Cortex of kidney (tissue), 1 donor: ENCODE measurements around the gene MED13.

Experiments
- DNase-seq: peaks from one replicate; lab custom pipeline; 2025; lab: John Stamatoyannopoulos, UW

The MED13 gene, protein sequence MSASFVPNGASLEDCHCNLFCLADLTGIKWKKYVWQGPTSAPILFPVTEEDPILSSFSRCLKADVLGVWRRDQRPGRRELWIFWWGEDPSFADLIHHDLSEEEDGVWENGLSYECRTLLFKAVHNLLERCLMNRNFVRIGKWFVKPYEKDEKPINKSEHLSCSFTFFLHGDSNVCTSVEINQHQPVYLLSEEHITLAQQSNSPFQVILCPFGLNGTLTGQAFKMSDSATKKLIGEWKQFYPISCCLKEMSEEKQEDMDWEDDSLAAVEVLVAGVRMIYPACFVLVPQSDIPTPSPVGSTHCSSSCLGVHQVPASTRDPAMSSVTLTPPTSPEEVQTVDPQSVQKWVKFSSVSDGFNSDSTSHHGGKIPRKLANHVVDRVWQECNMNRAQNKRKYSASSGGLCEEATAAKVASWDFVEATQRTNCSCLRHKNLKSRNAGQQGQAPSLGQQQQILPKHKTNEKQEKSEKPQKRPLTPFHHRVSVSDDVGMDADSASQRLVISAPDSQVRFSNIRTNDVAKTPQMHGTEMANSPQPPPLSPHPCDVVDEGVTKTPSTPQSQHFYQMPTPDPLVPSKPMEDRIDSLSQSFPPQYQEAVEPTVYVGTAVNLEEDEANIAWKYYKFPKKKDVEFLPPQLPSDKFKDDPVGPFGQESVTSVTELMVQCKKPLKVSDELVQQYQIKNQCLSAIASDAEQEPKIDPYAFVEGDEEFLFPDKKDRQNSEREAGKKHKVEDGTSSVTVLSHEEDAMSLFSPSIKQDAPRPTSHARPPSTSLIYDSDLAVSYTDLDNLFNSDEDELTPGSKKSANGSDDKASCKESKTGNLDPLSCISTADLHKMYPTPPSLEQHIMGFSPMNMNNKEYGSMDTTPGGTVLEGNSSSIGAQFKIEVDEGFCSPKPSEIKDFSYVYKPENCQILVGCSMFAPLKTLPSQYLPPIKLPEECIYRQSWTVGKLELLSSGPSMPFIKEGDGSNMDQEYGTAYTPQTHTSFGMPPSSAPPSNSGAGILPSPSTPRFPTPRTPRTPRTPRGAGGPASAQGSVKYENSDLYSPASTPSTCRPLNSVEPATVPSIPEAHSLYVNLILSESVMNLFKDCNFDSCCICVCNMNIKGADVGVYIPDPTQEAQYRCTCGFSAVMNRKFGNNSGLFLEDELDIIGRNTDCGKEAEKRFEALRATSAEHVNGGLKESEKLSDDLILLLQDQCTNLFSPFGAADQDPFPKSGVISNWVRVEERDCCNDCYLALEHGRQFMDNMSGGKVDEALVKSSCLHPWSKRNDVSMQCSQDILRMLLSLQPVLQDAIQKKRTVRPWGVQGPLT (N-terminal part only)

DNA sequence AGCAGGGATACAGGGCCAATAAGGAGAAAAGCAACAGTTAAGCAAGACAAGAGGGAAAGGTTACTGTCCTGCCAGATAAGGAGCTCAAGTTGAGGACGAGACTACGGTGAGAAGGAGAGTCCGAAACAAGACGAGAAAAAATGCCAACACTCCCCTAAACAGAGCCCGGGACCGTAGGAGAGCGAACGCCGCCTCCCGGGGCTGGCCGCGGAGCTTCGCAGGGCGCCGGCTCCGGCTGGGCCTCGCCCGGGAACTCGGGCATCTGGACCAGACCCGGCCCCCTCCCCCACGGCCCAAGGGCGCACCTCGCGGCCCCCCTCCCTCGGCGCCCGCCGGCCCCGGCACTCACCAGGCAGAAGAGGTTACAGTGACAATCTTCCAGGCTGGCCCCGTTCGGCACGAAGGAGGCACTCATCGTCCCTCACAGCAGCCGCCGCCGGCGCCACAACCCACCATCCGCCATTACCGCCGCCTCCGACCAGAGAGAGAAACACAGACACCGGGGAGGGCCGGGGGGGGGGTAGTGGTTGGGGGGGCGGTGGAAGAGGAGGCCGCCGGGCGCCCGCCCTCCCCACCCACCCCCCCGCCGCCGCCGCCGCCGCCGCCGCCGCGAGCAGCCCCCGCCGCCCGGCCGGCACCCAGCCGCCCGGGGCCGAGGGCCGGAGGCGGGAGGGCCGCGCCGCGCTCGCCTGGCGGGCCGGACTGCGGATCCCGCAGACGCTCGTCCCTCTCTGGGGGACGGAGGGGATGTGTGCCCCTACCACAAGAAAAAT lies at the start of gene MED13:
TSS of gene MED13 (minus strand) at position 488 of the 773 bp plus-strand sequence. CDS start at position 415, 73 bp downstream.
- no peak for DNase-seq

DNA sequence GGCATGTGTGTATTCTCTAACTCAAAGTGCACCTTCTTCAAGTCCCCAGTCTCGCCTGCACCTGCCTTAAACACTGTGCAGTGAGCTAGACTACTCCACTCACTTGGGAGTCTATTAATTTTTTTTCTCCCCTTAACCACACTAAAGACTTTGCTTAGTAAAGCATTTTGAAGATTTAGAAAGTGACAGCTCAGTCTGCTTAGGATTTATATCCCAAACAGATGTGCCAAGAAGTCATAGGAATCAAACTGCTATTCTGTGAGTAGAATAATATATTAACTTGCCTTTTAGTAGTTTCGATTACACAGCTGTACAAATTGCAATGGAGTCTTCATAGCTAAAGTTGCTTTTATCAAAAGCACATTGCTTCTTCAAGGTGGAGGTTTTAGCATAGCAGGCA lies 47.2 kb upstream of the MED13 start:
- no peak for DNase-seq

DNA sequence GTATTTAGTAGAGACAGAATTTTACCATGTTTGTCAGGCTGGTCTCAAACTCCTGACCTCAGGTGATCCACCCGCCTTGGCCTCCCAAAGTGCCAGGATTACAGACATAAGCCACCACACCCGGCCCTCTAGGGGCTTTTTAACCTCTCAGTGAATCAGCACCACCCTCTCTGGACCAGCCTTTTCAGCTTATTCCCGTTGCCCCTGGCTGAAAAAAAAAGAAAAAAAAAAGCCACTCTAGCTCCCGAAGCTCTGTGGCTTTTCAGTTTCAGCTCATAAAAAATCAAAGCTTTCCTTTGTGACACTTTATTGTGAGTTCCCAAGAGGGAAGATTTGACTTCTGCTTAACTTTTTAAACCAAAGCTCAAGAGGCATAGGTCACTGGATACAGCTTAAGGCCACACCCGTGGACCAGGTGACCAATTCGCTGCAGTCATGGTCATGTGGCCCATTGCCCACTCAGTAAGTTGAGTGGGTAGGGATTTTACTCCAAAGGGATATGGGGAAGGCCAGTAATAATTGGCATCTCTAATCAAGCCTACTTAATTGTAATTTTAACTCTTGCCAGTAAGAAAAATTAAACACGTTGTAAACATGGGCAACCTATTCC lies 46.6 kb upstream of the MED13 start:
- DNase-seq, result no peak

DNA sequence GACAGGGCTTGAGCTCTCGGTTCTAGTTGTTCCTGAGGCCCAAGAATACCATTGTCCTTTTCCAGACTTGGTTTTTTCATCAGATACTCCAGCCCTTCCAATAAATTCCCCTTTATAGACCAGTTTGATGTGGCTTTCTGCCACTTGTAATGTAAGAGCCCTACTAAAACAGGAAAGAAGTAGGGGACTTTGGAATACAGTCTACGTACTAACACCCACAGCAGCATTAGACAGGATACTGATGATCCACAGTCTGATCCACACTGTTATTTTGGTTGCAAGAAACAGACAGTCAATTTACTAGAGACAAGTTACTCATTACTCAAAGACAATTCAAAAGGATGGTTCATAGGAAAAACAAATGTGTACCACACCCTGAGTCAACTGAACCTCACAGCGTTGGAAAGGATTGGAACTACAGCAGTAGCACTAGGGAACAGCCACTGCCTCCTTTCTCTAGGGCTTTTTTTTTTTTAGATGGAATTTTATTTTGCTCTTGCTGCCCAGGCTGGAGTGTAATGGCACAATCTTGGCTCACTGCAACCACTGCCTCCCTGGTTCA lies 45.9 kb upstream of the MED13 start:
- DNase-seq, result no peak

DNA sequence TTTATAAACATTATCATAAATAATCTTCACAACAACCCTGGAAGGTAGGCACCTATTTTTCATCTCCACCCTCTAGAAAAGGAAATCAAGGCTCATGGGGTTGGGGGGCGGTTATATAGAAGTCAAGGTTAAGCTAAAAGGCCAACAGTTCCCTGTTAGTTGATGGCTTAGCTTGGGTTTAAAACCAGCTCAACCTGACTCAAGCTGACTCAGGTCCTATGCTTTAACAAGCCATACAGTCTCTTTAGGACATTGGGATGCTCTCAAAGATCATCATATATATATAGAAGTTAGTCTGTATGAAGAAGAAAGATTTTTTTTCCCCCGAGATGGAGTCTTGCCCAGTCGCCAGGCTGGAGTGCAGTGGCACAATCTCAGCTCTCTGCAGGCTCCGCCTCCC lies 44.8 kb upstream of the MED13 start:
- no peak for DNase-seq

DNA sequence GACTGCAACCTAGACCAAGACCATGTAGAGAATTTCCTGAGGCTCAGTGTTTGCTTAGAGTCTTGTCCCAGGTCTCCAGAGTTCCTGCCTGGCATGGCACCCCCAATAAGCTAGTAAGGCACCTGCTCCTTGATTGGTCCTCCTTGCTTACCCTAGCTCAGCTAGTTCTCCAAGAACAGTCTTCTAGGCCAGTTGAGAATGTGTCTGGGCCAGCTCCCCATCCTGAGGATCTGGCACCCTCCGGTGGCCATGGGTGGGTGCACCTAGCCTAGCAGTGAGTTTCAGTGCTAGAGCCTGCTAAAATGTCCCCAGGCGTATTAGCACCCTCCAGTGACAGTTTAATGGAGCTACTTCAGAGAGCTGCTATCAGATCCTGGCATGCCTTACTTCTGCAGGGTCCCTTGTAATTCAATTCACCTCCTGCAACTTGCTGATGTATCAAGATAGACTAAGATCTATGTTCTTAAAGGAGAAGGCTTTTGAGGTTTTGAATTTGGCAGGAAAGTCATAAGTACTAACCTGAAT lies 44.4 kb upstream of the MED13 start:
- no peak for DNase-seq

DNA sequence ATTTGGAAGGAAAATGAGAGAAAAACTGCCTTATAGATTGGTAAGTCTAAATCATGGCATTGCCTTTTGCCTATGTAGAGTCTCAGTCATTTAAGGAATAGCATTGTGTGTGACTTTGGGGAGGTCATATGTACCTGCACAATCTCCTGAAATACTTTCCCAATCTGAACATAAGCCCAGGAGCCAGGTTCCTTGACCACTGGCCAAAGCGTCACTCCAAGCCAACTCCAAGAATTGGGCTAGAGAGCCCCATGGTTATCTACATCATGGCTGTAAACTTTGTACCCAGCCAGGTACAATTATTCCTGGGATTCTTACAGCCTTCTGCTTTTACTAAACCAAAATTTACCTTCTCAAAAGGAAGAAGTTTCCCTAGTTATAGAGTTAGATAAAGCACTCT lies 40.8 kb upstream of the MED13 start:
- DNase-seq, result no peak

DNA sequence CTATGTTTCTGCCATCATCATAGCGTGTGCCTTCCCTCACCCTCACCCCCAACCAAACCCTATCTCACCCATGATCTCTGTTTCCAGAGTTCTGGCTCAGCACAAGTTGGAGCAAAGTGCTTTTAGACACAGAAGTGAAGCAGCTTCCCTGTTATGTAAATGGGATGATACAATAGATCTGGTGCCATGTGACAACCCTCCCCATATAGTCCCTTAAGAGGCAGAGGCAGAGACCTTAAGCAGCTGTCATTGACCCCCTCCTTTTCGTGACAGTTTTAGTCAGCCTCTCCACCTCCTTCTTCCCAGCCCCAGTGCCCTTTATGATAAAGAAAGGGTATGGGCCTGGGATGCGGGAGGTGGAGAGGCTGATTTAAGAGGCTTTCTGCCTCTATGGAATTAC lies 40.3 kb upstream of the MED13 start:
- DNase-seq, result no peak

DNA sequence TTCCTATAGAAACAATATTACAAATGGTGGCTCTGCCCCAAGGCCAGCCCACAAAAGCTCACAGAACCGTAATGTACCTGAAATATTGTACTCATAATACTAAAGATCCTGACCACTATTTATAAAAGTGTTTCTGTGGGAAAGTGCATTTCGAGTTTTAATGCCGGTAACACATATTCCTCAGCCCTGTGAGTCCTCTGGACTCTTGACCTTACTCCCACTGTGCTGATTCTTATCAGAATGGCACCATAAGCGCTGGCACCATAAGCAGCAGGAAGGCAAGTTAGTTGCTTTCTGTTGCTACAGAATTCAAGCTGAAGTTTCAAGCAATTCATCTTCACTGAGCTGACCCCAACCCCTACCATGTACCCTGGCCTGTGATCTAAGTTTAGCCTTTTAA lies 36.4 kb upstream of the MED13 start:
- no peak for DNase-seq

DNA sequence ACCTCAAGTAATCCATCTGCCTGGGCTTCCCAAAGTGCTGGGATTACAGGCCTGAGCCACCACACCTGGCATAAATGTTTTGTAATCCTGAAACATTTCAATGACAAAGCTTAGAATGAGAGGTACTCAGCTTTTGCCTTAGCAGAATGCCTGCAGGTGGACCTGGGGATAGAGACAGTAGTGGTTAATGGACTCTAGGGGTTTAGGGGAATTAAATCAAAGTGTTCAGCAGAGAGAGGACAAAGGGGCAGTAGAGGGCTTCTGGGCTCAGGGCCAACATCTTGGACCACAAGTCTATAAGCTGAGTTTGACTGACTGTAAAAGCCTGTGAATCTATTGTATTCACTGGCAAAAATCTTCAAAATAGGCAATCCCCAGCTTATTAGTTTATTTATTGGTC lies 36.0 kb upstream of the MED13 start:
- DNase-seq, result no peak

DNA sequence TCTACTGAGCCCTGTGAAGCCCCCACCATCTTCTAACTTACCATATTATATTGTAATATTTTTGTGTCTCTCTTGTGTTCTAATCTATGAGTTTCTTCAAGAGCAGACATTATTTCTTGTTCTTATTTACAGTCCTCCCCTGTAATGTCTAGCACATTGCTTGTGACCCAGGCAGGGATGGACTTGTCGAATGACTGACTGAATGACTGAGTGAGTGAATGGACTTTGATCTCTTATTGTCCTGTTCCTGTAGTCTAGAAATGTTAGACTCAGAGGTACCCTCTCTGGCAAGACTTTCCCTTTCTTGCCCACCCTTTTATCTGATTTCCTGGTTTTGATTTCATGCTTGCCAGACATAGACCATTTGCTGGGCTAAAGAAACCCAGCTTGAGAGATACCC lies 35.0 kb upstream of the MED13 start:
- DNase-seq, result no peak

DNA sequence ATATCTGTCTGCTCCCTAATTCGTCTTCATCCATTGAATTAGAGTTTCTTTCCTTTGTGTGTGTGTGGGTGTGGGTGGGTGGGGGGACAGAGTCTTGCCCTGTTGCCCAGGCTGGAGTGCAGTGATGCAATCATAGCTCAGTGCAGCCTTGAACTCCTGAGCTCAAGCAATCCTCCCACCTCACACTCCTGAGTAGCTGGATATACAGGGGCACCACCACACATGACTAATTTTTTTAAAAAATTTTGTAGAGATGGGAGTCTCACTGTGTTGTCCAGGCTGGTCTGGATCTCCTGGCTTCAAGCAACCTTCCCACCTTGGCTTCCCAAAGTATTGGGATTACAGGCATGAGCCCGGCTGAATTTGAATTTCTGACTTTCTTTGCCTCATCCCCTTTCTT lies 34.5 kb upstream of the MED13 start:
- DNase-seq, result no peak

DNA sequence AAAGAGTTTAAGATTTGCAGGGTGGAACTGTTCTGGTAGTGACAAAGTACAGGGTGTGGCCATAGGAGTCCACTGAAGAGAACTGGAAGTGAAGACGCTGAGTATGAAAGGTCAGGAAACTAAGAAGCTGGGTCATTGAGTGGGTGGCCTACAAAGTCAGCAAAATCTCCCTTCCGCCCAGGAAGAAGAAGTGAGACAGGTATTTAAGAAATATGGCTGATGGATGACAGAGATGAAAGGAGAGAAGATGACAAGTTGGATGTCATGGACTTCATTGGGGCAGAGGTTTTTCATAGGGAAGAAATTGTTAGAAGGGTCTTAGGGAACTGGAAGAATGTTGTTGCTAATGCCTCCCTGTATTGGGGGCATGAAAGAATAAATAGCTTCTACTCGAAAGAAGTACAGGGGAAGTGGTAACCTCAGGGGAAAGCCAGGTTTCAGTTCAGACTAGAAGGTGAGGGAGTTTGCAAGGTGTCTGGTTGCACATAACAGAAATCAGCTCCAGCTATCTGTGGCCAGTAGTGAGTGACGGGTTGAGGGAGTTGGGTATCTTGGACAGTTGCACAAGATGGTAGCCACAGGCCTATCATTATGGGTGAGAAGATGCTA lies 33.6 kb upstream of the MED13 start:
- DNase-seq, result no peak

DNA sequence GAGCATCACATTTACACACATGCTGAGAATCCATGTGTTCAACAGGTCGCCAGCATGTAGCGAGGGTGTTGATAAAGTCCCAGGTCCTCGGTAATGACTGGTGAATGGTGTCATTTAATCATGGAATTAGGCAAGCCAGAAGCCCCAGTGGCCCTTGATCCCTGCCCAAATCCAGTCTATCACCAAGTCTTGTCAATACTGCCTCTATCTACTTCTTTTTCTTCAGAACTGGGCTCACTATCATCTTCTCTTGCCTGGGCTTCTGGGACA lies 31.3 kb upstream of the MED13 start:
- DNase-seq, result no peak

DNA sequence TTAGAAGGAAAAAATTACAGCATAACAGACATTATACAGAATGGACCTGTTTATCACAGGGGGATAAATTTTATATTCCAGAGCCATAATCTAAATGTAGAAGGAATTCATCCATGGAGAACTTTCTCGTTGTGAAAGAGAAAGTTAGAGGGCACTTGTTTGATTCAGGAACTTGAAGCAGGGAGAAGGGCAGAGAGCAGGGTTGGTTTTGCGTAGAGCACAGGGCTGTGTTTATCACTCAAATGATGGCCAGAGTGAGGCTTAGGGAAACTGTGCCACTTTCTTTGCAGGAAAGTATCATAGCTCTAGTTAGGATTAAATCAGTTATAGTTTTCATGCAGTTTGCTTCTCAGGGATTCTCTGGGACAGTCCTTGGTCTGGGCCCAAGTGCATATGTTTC lies 29.1 kb upstream of the MED13 start:
- DNase-seq, result no peak

DNA sequence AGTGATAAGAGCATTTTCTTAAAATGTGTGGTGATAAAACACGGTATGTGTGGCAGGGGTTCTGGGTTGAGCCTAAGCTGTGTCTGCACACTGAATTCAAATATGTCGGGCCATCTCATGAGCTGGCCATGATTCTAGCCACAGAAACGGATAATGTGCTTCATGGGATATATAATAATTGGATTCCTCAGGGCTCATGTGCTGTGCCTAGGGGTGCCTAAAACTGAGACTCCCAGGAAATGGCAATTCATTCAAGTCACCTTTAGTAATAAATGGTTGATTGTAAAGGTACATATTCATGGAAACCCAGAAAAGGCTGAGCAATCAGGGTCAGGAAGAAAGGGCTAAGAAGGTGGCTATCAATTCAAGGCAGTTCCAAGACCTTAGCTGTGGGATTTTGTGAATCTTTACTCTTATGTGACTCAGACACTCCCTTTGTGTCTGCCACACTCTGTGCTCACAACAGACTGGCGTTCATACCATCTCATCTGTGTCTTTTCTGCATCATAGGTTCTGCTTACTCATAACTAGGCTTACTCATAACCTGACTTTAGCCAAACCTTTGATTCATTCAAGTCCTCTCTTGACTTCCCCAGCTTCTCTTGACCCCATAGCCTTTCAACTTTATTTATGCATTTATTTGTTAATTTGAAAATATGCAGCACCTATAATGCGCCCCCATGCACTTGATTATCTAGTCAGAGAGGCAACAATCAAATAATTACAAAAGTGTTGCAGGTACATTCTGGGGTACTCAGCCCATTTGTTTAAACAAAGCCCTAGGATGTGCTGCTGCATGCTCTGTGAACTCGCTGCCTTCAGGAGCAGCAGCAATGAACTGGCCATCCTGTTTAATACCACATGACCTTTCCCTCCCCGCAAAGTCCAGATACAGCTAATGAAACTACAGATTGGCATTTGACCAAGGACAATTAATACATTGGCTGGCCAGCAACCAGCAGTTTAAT lies 28.4 kb upstream of the MED13 start:
- no peak for DNase-seq

DNA sequence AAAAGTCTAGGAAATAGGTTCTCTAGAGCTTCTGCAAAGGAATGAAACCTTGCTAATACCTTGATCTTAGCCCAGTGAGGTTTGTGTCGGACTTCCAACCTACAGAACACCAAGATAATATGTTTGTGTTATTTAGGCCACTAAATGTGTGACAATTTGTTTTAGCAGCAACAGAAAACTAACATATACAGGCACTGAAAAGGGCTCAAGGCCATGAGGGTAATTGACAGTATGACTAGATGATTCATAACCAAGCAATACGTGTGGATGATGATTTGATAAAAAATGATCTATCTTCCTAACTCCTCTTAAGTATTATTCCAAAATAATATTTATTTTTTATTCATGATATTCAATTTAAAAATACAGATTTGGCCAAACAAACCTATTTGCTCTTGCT lies 27.7 kb upstream of the MED13 start:
- DNase-seq, result no peak

DNA sequence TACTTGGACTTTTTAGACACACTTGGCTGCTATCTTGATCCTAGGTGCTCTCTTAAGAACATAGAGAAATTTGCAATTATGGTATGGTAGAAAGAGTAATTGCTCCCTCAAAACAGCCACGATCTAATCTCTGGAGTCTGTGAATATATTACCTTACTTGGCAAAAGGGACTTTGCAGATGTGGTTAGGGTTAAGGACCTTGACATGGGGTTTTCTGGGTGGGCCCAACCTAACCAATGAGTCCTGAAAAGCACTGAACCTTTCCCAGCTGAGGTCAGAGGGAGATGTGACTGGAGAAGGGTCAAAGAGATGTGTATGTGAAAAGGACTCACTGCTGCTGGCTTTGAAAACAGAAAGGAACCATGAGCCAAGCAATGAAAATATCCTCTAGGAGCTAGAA lies 26.7 kb upstream of the MED13 start:
- no peak for DNase-seq

DNA sequence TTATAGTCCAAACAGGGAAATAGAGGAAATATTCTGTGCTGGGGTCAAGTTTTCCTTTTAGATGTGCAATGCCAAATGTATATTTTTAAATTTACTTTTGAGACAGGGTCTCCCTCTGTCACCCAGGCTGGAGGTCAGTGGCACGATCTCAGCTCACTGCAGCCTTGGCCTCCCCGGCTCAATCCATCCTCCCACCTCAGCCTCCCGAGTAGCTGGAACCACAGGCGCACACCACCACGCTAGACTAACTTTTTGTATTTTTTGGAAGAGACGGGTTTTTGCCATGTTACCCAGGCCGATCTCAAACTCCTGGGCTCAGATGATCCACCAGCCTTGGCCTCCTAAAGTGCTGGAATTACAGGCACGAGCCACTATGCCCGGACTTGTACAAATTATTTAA lies 25.8 kb upstream of the MED13 start:
- DNase-seq, result no peak
